ENCODE results near the gene RNF215.

RNF215 gene

DNA sequence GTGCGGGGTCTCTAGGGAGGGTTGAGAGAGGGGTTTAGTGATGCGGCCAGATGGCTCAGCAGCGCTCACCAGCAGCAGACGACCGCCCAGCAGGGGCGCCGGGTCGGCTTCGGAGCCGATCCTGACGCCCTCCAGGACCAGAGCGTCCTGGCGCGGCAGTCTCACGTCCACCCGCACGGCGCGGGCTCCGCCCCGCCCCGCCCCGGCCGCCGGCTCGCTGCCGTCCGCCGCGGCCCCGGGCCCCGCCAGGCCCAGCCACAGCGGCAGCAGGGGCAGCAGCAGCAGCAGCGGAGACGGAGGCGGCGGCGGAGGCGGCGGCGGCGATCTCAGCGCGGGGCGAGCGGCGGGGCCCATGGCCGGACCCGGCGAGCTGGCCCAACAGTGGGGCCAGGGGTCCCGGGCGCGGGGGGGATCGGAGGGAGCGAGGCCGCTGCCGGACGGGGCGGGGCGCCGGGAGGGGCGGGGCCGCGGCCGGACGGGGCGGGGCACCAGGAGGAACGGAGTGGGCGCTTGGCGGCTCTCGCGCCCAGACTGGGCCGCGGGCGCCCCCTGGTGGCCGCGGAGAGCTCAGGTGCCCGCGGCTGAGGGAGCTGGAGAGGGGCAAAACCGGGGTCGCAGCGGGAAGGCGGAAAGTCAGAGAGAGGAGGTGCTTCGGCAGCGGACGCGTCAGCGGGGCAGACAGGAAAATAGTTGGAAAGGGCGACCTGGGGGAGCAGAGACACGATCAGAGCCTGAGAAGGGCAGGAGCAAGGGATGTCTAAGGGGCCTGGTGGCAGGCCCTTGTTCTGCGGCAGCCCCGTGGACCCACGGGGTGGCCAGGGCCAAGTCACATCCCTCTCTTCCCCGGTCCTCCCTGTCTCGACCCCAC is at the start of gene RNF215:
Gene RNF215, minus strand, starts transcription at position 452 of the 868 bp plus-strand sequence. Its CDS starts 98 bp downstream, at position 354.
- in situ Hi-C loops (cut with MboI; ENCODE audit: low sequenced_read_pairs), result loop anchor here (25.0 kb wide), 1 partner anchor 275 kb away; no protein-coding TSS in a partner anchor

DNA sequence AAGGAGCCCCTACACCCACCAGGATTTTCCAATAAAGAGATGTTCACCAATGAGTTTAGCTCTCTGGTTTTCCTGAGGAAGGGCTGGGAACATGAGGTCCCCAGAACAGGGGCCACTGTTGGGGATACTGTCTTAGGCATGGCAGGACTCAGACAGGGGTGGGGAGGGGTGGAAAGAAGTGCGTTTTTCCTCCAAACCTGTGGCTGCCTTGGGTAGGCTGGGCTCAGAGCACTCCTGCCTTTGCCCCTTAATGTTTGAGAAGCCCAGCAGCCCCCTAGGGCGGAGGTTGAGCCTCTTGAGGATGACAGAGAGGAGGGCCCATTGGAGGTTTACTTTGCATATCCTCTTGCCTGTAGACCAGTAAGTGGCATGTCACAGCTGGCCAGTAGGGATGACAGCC is 49.0 kb upstream of the RNF215 start:
- in situ Hi-C loops (cut with MboI; ENCODE audit: low sequenced_read_pairs), result no loop called here

DNA sequence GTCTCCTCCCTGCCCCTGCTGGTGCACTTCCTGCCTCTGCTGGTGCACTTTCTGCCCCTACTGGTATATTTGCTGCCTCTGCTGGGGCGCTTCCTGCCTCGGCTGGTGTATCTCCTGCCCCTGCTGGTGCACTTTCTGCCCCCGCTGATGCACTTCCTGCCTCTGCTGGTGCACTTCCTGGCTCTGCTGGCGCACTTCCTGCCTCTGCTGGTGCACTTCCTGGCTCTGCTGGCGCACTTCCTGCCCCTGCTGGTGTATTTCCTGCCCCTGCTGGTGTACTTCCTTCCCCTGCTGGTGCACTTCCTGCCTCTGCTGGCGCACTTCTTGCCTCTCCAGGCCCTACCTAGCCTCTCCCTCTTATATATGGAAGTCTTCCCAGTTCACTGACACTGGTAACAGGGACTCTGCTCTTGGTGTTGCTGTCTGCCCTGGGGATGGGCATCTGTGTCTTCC is 48.5 kb upstream of the RNF215 start:
- in situ Hi-C loops (cut with MboI; ENCODE audit: low sequenced_read_pairs), result no loop called here

DNA sequence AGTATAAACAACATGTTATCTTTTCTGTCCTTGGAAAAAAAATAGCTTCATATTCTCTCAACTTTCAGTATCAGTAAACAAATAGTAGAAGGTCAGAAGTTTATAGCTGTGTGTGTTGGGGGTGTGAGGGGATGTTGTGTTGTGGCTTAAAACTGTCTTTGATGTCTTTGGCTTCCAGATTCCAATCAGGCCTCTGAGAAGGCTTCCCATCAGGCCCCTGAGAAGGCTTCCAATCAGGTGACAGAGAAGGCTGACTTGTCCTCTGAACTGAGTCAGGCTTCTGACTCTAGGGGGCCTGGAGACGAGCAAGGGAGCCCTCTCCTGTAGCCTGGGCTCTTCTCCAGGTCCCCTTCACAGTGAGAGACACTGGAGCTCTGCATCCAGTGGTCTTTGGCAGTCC is 47.6 kb upstream of the RNF215 start:
- in situ Hi-C loops (cut with MboI; ENCODE audit: low sequenced_read_pairs), result no loop called here

DNA sequence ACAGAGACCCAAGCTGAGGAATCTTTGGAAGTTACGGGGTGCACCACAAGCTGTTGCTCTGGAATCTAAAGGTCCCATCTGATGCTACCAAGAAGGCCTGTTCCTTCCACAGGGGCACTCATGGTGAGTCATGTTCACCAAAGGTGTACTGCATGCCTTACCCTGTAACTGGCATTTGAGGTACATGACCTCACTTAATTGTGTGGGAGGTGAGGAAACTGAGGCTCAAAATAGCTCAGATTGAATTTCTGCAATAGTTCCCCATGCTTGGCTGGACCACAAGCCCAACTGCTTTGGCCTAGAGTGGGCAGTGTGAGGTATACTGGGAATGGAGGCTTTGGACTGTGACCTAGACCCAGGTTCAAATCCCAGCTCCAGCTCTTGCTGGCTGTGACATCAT is 46.6 kb upstream of the RNF215 start:
- in situ Hi-C loops (cut with MboI; ENCODE audit: low sequenced_read_pairs), result no loop called here

DNA sequence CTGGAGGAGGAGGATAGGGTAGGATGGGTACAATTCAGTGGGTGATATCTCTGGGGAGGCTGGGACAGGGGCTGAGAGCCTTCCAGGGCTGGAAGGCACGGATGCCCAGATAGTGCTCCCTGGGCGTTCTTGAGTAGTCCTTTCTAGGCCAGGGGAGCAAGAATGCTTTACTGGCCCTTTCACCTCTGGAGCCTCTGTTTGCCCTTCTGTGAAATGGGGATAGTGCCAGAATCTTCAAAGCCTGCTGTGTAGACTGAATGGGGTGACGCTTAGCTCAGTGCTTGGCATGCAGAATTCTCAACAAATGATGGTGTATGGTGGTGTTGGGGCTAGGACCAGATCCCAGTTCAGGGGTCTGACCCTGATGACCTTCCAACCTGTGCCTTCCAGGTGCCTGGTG is 46.0 kb upstream of the RNF215 start:
- in situ Hi-C loops (cut with MboI; ENCODE audit: low sequenced_read_pairs), result no loop called here

DNA sequence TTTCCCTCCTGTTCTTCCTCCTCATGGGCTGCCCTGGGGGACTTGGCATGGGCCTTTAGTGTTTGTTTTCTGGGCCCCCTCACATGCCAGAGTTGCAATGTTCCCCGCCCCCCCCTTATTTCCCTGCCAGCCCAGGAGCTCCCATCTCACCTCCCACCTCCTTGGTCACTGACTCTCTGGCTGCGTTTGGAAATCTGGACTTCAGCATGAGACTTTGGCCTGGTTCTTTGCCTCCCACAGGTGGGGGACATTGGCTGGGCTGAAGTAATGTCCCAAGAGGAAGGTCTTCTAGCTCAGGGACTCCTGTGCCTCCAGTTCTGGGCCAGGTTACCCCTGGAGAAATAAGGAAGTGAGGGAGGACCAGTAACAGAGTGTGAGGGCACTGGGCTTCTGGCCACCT is 45.3 kb upstream of the RNF215 start:
- in situ Hi-C loops (cut with MboI; ENCODE audit: low sequenced_read_pairs), result no loop called here

DNA sequence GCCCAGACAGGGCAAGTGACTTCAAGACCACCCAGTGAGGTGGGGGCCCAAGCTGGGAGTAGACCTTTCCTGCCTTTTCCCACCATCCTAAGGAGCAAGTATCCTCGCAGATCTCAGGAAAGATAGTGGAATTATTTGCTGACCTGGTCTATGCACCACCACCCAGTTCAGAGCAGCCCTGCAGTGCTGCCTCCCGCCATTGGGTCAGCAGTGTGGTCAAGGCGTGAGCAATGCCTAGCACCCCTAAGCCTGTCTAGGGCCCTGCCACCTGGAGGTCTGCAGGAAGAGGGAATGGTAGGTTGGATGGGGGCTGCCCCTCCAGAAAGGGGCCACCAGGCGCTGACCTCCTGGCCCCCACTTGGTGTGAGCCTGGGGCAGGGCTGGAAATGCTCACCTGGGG is 44.9 kb upstream of the RNF215 start:
- in situ Hi-C loops (cut with MboI; ENCODE audit: low sequenced_read_pairs), result no loop called here

DNA sequence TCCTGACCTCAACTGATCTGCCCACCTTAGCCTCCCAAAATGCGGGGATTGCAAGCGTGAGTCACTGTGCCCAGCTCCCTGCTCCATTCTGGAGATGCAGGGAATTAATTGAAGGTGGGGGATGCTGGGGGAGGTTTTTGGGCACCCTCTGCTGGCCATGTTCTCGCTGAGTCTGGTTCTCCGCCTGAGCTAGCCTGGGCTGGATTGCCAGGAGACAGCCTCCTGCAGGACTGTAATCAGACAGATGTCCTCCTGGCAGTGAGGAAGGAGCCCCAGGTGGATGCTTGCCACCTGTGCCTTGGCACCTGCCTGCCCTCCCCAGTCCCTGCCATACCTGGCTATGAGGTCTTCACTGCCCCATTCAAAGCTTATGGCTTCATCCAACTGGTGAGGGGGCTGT is 43.7 kb upstream of the RNF215 start:
- in situ Hi-C loops (cut with MboI; ENCODE audit: low sequenced_read_pairs), result no loop called here

DNA sequence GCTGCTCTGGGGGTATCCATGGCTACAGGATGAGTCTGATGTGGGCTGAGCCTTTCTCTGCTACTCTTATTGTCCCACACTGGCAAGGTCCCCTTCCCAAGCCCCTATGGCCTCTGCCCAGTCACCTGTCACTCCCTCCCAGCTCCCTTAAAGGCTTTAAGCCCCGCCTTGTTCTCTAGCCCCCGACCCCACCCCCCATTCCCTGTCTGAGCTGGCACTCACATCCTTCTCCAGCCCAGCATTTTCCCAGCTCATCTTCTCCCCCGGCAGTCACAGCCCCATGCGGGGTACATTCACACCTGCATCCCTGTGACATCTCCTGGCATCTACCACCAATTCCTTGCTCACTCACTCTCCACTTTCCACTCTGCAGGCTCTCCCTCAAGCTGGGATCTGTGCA is 42.7 kb upstream of the RNF215 start:
- in situ Hi-C loops (cut with MboI; ENCODE audit: low sequenced_read_pairs), result no loop called here

DNA sequence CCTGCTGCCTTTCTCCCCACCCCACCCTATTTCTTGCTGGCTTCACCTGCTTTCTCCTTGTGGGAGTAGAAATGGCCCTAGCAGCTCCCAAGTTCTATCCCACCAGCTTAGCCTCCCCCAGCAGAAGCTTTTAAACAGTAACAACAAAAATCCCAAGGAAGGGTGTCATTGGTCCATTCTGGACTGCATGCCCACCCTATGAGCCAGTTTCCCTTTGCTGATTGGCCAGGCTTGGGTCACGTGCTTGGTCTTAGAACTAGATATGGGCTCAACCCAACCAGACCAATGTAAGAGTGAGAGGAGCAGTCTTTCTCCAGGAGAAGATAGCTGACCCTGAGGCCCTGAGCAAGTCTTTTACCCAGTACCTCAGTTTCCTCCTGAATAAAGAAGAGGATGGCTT is 40.7 kb upstream of the RNF215 start:
- in situ Hi-C loops (cut with MboI; ENCODE audit: low sequenced_read_pairs), result no loop called here

DNA sequence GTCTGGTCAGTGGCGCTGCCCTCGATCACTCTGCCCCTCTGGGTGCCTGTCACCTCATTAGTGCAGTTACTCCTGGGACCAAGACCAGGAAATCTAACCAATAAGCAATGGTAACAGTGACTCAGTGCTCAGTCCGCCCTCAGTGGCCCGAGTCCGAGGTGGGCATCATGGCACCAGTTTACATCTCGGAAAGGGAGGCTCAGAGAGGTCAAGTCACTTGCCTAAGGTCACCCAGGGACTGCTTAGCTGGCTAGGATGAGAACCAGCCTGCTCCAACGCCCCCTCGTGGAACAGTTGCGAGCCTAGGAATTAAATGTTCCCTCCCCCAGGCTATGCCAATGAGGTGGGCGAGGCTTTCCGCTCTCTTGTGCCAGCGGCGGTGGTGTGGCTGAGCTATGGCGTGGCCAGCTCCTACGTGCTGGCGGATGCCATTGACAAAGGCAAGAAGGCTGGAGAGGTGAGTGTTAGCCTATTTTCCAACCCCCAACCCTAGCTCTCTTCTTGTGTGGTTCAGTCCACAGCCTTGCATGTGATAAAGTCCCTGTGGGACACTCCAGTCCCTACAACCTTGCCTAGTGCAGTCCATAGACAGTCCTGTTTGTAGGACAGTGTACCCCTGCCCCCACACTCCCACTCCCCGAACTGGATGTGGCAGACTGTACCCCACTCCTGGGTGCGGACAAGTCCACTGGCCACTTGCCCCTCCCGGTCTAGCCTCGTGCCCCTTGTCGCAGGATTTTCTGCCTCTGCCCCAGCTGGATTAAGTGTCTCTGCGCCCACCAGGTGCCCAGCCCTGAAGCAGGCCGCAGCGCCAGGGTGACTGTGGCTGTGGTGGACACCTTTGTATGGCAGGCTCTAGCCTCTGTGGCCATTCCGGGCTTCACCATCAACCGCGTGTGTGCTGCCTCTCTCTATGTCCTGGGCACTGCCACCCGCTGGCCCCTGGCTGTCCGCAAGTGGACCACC is 39.5 kb upstream of the RNF215 start:
- in situ Hi-C loops (cut with MboI; ENCODE audit: low sequenced_read_pairs), result no loop called here

DNA sequence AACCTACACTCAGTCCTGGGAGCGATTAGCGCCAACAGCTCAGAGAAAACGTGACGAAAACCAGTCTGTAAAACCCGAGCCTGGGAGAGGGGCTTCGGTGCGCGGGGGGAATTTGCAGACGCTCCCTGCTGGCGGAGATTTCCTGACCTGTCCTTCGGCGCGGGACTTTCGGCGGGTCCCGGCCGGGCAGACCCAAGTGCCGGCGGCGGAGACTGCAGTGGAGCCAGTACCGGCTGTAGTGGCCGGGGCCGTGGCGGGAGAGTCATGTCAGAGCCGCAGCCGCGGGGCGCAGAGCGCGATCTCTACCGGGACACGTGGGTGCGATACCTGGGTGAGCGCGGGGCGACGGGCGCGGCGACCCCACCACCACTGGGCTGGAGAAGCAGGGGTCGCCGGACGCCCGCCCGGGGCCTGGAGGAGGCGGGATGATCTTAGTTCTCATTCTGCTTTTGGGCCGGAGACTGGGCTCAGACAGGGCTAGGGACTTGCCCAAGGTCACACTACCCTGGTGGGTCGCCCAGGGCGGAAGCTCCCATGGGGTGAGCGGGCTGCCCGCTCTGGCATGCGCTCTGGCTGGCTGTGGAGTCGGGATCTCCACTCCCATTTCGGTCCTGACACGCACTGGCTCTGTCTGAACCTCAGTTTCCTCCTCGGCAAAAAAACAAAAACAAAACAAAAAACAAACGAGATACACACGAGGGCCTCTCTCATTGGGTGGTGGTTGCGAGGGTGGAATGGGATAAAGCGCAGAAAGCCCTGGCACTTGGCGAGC is 38.6 kb upstream of the RNF215 start, which contains the start of gene MTFP1:
Gene MTFP1, plus strand, starts transcription at position 153 of the 772 bp plus-strand sequence. Its CDS starts 112 bp downstream, at position 265.
- in situ Hi-C loops (cut with MboI; ENCODE audit: low sequenced_read_pairs), result no loop called here

DNA sequence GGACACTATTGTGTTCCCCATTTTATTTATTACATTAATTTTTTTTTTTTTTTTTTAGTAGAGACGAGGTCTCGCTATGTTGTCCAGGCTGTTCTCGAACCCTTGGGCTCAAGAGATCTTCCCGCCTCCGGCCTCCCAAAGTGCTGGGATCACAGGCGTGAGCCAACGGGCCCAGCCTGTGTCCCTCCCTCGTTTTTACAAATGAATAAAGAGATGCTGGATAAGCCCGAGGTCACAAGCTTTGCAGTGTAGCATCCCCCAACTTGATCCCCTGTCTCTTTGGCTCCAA is 38.1 kb upstream of the RNF215 start:
- in situ Hi-C loops (cut with MboI; ENCODE audit: low sequenced_read_pairs), result no loop called here

DNA sequence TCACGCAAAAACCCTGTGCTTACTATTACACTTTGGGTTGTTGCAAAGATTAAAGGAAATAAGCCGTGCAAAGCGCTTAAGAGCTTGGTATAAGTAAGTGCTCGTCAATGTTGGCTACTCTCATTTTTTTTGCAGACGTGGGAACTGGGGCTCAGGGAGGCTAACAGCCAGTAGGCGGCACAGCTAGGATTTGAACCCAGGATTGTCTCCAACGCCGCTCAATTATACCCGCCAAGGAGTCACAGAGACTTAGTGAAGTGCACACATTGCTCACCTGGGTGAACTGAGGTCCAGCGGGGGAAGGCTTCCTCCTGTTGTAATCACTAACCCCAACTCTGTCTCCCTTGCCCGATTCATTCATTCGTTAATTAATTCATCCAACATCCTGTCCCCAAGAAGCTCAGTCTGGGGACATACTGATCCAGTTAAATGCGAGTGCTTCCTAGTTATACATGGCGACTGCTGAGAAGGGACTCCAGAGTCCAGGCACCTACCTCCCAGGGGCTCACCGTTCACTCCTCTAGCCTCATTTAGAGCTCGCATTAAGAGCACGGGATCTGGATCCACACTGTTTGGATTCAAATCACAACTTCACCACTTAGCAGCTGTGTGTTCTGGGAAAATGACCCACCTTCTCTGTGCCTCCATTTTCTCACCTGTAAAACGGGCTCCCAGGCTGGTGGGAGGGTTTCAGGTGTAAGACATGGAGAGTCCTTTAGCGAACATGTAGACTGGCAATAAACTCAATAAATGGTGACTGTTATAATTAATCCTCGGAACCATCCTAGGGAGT is 37.5 kb upstream of the RNF215 start:
- in situ Hi-C loops (cut with MboI; ENCODE audit: low sequenced_read_pairs), result no loop called here

DNA sequence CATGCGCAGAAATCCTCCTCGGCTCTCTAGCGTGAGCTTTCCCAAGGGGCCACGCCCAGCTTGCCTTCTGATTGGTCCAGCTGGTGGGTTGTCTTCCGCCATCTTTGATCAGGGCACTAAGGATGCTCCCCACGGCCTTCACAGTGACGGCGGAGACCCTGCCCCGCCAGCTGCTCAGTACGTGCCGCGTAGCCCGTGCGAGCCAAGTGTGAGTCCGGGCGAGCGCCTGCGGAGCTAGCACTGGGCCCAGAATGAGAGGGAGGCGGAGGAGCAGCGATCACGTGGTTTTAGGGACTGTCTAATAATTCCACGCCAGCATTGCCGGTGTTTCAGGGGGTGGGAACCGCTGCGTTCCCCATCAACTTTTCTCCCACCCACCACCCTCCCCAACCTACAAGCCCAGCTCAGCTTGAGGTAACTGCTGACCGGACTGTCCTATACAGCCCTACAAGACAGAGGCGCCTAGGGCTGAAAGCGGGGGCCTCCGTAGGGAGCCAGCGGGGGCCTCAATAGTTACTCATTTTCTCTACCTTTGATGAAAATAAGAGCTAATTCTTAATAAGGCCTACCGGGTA is 36.8 kb upstream of the RNF215 start:
- in situ Hi-C loops (cut with MboI; ENCODE audit: low sequenced_read_pairs), result no loop called here

DNA sequence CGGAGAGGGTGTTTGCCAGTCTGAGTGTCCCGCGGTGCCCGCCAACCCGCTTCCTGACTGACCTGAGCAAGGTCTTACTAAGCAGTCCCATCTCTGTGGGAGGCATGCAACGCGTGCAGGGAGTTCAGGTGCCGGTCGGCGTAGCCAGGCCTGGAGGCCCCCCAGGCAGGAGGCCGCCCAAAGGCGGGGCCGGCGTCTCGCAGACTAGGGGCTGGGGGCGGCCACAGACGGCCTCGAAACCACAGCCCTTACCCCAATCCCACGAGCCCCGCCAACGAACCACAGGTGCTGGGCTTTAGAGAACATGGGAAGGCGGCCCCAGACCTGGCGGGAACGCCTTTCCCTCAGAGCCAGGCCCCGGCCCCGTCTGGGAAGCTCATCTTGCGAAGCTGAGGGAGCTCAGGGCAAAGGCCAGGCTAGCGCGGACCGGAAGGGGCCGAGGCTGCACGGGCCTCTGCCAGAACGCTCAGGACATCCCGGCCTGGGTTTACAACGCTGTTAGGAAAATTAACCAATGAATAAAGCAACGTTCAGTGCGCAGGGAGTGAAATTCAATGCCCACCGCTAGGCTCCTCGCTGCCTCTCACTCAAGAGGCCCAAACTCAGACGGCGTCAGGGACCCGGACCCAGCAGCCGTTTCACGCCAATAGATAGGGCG is 36.2 kb upstream of the RNF215 start:
- in situ Hi-C loops (cut with MboI; ENCODE audit: low sequenced_read_pairs), result no loop called here

DNA sequence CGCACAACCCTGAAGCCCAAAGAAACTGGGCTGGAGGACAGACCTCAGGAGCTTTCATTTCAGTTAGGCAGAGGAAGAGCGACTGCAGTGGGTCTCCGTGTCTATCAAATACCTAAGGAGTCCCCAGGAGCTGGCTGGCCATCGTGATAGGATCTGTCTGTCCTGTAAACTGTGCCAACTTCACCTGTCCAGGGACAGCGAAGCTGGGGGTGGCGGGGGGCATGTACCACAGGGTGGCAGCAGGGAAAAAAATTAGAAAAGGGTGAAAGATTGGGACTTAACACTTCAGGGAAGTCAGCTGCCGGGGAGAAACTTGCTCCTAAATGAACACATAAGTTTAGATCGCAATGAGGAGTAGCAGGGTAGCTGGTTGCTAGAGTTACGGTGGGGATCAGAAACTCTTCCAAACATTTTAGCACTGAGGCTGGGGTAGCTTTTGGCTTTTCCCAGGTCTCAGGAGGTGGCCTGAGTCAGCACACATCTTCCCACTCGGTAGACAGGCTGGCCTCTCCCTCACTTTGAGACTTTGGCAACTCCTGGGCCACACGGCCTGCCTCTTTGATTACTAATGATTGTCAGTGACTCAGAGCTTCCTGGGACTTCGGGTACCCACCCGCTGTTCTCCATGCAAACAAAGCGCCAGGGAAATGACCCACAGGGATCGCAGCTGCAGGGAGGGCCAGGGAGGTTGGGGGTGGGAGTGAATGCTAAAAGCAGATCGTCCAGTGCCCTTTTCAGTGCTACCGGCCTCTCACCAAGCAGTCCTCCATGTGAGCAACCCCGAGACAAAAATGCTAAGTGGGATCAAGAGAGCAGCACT is 35.5 kb upstream of the RNF215 start:
- in situ Hi-C loops (cut with MboI; ENCODE audit: low sequenced_read_pairs), result no loop called here
